ENCODE results near the gene CCDC77.

CCDC77 gene

GRCh38 chr12:480831-481816, 79.7 kb downstream of the CCDC77 start:
- in situ Hi-C loops (cut with MboI; ENCODE audit: low sequenced_read_pairs), result no loop called here

GRCh38 chr12:482061-482460, 80.6 kb downstream of the CCDC77 start:
- in situ Hi-C loops (cut with MboI; ENCODE audit: low sequenced_read_pairs), result no loop called here

- in situ Hi-C loops (cut with MboI; ENCODE audit: low sequenced_read_pairs), result no loop called here
These were observed 82.7 kb downstream of the CCDC77 start for GRCh38 chr12:484096-484495.

- in situ Hi-C loops (cut with MboI; ENCODE audit: low sequenced_read_pairs), result no loop called here
These were observed 88.8 kb downstream of the CCDC77 start for GRCh38 chr12:490260-490659.
